ENCODE data around the gene DDIT4.
A peak's percentile ranks its signal among the peaks of the same experiment; 100 is the strongest.

GRCh38 chr10:72274730-72275350 is 1.1 kb downstream of the DDIT4 start:
- TF ChIP-seq SP1 (IDR thresholded peaks at IDR 0.05; ENCODE audit: low read depth) (no peak), JUND (IDR thresholded peaks at IDR 0.05) (no peak), SRF (IDR thresholded peaks at IDR 0.05; ENCODE audit: low read depth) (no peak), ZFX (IDR thresholded peaks at IDR 0.05) (no peak), EZH2phosphoT487 (IDR thresholded peaks at IDR 0.05; ENCODE audit: borderline replicate concordance) (no peak)
- TF ChIP-seq, protein P1, sequence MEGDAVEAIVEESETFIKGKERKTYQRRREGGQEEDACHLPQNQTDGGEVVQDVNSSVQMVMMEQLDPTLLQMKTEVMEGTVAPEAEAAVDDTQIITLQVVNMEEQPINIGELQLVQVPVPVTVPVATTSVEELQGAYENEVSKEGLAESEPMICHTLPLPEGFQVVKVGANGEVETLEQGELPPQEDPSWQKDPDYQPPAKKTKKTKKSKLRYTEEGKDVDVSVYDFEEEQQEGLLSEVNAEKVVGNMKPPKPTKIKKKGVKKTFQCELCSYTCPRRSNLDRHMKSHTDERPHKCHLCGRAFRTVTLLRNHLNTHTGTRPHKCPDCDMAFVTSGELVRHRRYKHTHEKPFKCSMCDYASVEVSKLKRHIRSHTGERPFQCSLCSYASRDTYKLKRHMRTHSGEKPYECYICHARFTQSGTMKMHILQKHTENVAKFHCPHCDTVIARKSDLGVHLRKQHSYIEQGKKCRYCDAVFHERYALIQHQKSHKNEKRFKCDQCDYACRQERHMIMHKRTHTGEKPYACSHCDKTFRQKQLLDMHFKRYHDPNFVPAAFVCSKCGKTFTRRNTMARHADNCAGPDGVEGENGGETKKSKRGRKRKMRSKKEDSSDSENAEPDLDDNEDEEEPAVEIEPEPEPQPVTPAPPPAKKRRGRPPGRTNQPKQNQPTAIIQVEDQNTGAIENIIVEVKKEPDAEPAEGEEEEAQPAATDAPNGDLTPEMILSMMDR (IDR thresholded peaks at IDR 0.05 in 2 of 3, conservative IDR thresholded peaks at IDR 0.05 in 1 of 3; ENCODE audit: borderline replicate concordance in 1 of 3, insufficient read depth in 1 of 3, low read depth in 2 of 3, low read length in 2 of 3), result peak in 2 of 3 experiments; percentile 68 to 74; a peak in 4 of 6 replicates

Measured in HCT116 (cell line).